Measurements from ENCODE around the gene STAT5A.

DNA sequence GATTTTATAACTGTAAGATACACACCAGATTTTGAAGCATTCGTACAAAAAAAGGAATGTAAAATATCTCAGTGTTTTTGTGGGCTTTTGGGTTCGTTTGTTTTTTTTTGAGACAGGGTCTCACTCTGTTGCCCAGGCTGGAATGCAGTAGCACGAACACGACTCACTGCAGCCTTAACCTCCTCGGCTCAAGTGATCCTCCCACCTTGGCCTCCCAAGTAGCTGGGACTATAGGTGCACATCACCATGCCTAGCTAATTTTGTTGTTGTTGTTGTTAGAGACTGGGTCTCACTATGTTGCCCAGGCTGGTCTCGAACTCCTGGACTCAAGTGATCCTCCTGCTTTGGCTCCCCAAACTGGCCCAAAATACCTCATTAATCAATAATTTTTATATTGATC, 28.0 kb upstream of the STAT5A start:
- no peak for TF ChIP-seq EZH2phosphoT487 (IDR thresholded peaks at IDR 0.05; ENCODE audit: borderline replicate concordance)
- no peak for TF ChIP-seq YY1 (IDR thresholded peaks at IDR 0.05; ENCODE audit: extremely low read depth, insufficient replicate concordance, low read depth, low read length)
- TF ChIP-seq, protein P1, sequence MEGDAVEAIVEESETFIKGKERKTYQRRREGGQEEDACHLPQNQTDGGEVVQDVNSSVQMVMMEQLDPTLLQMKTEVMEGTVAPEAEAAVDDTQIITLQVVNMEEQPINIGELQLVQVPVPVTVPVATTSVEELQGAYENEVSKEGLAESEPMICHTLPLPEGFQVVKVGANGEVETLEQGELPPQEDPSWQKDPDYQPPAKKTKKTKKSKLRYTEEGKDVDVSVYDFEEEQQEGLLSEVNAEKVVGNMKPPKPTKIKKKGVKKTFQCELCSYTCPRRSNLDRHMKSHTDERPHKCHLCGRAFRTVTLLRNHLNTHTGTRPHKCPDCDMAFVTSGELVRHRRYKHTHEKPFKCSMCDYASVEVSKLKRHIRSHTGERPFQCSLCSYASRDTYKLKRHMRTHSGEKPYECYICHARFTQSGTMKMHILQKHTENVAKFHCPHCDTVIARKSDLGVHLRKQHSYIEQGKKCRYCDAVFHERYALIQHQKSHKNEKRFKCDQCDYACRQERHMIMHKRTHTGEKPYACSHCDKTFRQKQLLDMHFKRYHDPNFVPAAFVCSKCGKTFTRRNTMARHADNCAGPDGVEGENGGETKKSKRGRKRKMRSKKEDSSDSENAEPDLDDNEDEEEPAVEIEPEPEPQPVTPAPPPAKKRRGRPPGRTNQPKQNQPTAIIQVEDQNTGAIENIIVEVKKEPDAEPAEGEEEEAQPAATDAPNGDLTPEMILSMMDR (IDR thresholded peaks at IDR 0.05 in 2 of 3, conservative IDR thresholded peaks at IDR 0.05 in 1 of 3; ENCODE audit: borderline replicate concordance in 1 of 3, insufficient read depth in 1 of 3, low read depth in 2 of 3, low read length in 2 of 3) = no peak
- TF ChIP-seq JUND (IDR thresholded peaks at IDR 0.05) = no peak
- TF ChIP-seq EZH2 (IDR thresholded peaks at IDR 0.05) = no peak
- no peak for TF ChIP-seq SRF (IDR thresholded peaks at IDR 0.05; ENCODE audit: low read depth)
- TF ChIP-seq, protein P2, sequence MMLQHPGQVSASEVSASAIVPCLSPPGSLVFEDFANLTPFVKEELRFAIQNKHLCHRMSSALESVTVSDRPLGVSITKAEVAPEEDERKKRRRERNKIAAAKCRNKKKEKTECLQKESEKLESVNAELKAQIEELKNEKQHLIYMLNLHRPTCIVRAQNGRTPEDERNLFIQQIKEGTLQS (IDR thresholded peaks at IDR 0.05) = no peak
- TF ChIP-seq POLR2AphosphoS5 (IDR thresholded peaks at IDR 0.05; ENCODE audit: low read depth, low read length) = no peak
- no peak for TF ChIP-seq ZNF274 (IDR thresholded peaks at IDR 0.05; ENCODE audit: low read depth, low read length)
- TF ChIP-seq SP1 (IDR thresholded peaks at IDR 0.05; ENCODE audit: low read depth) = no peak
- no peak for TF ChIP-seq POLR2A (IDR thresholded peaks at IDR 0.05; ENCODE audit: borderline replicate concordance, extremely low read depth, insufficient read depth, insufficient read length)
- TF ChIP-seq ELF1 (IDR thresholded peaks at IDR 0.05; ENCODE audit: borderline replicate concordance, low read depth) = no peak
- TF ChIP-seq, protein P3, sequence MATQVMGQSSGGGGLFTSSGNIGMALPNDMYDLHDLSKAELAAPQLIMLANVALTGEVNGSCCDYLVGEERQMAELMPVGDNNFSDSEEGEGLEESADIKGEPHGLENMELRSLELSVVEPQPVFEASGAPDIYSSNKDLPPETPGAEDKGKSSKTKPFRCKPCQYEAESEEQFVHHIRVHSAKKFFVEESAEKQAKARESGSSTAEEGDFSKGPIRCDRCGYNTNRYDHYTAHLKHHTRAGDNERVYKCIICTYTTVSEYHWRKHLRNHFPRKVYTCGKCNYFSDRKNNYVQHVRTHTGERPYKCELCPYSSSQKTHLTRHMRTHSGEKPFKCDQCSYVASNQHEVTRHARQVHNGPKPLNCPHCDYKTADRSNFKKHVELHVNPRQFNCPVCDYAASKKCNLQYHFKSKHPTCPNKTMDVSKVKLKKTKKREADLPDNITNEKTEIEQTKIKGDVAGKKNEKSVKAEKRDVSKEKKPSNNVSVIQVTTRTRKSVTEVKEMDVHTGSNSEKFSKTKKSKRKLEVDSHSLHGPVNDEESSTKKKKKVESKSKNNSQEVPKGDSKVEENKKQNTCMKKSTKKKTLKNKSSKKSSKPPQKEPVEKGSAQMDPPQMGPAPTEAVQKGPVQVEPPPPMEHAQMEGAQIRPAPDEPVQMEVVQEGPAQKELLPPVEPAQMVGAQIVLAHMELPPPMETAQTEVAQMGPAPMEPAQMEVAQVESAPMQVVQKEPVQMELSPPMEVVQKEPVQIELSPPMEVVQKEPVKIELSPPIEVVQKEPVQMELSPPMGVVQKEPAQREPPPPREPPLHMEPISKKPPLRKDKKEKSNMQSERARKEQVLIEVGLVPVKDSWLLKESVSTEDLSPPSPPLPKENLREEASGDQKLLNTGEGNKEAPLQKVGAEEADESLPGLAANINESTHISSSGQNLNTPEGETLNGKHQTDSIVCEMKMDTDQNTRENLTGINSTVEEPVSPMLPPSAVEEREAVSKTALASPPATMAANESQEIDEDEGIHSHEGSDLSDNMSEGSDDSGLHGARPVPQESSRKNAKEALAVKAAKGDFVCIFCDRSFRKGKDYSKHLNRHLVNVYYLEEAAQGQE (IDR thresholded peaks at IDR 0.05; ENCODE audit: low read depth) = no peak
